SK-N-MC (cell line): Measurements from ENCODE around the gene CLHC1.
"Not testable (repeated sequence)": the region's sequence is repeated elsewhere in the genome, so short reads cannot be mapped to it uniquely, and the experiment has no call there.

Experiments
- DNase-seq: peaks from one replicate; pipeline ENCODE4 v3.0.0-alpha.2; 2011; ENCODE audit warnings: low read depth, low spot score
- H3K27ac ChIP-seq: fragments of 200-600 bp; sonication (generic); 2 replicates; pipeline ENCODE4 v1.5.1; 2016; ENCODE audit warnings: mixed run types
- H3K36me3 ChIP-seq: fragments of 200-600 bp; sonication (generic); 2 replicates; pipeline ENCODE4 v1.6.1; 2017; ENCODE audit warnings: antibody characterized with exemption, low read length, mixed read lengths; ENCODE audit not compliant: insufficient read depth
- H3K4me3 ChIP-seq: fragments of 200-600 bp; sonication (generic); 2 replicates; pipeline ENCODE4 v1.5.1; 2016
- H3K9ac ChIP-seq: fragments of 200-600 bp; sonication (generic); 2 replicates; pipeline ENCODE4 v1.8.0; 2017; ENCODE audit warnings: mixed run types, mixed read lengths; ENCODE audit not compliant: insufficient read length
- H3K9me3 ChIP-seq: fragments of 200-600 bp; sonication (generic); 2 replicates; pipeline ENCODE4 v1.6.1; 2017; ENCODE audit warnings: low read depth, mild to moderate bottlenecking, antibody characterized with exemption, low read length, moderate library complexity, mixed read lengths
- EZH2 ChIP-seq: fragments of 200-600 bp; sonication (generic); IDR thresholded peaks from one replicate; pipeline ENCODE4 v1.6.1; 2017; ENCODE audit warnings: antibody characterized with exemption
- FOXP2 ChIP-seq: optimal IDR thresholded peaks from 2 replicates; pipeline ENCODE3; 2011; ENCODE audit warnings: mild to moderate bottlenecking, moderate library complexity; ENCODE audit not compliant: insufficient read depth; ENCODE audit errors: extremely low read length, control extremely low read depth
- POLR2AphosphoS5 ChIP-seq: IDR thresholded peaks from 2 replicates; pipeline ENCODE4 v1.6.1; 2012; ENCODE audit warnings: mild to moderate bottlenecking, low read depth, low read length, borderline replicate concordance

Gene CLHC1

GRCh38 chr2:55144922-55145820 is 86.9 kb downstream of the CLHC1 start:
- Histone ChIP-seq H3K27ac (no peak overlapping the region), H3K36me3 (no peaks in the 10 kb centered on the region), H3K4me3 (no peak overlapping the region), H3K9ac (no peak overlapping the region), H3K9me3 (no peaks in the 10 kb centered on the region)
- TF ChIP-seq POLR2AphosphoS5 (no peak), EZH2 (no peak), FOXP2 (no peak)
- no peak for DNase-seq

GRCh38 chr2:55143706-55144105 is 88.4 kb downstream of the CLHC1 start:
- not testable (repeated sequence) for H3K9me3 ChIP-seq, H3K9ac ChIP-seq, H3K36me3 ChIP-seq, DNase-seq, H3K27ac ChIP-seq, H3K4me3 ChIP-seq

GRCh38 chr2:55142518-55142917 is 89.6 kb downstream of the CLHC1 start:
- H3K27ac ChIP-seq: no peak overlapping the region

GRCh38 chr2:55141572-55142413 is 90.3 kb downstream of the CLHC1 start:
- Histone ChIP-seq H3K9me3 (no peaks in the 10 kb centered on the region), H3K36me3 (no peaks in the 10 kb centered on the region), H3K4me3 (no peak overlapping the region), H3K27ac (no peak overlapping the region), H3K9ac (no peak overlapping the region)
- TF ChIP-seq EZH2 (no peak), FOXP2 (no peak), POLR2AphosphoS5 (no peak)
- no peak for DNase-seq

More at GRCh38 chr2:55142518-55142917, 89.6 kb downstream of the CLHC1 start:
- TF ChIP-seq EZH2 (no peak), FOXP2 (no peak)
- Histone ChIP-seq H3K36me3 (no peaks in the 10 kb centered on the region), H3K9ac (no peak overlapping the region), H3K9me3 (no peaks in the 10 kb centered on the region), H3K4me3 (no peak overlapping the region)
- no peak for DNase-seq

DNA sequence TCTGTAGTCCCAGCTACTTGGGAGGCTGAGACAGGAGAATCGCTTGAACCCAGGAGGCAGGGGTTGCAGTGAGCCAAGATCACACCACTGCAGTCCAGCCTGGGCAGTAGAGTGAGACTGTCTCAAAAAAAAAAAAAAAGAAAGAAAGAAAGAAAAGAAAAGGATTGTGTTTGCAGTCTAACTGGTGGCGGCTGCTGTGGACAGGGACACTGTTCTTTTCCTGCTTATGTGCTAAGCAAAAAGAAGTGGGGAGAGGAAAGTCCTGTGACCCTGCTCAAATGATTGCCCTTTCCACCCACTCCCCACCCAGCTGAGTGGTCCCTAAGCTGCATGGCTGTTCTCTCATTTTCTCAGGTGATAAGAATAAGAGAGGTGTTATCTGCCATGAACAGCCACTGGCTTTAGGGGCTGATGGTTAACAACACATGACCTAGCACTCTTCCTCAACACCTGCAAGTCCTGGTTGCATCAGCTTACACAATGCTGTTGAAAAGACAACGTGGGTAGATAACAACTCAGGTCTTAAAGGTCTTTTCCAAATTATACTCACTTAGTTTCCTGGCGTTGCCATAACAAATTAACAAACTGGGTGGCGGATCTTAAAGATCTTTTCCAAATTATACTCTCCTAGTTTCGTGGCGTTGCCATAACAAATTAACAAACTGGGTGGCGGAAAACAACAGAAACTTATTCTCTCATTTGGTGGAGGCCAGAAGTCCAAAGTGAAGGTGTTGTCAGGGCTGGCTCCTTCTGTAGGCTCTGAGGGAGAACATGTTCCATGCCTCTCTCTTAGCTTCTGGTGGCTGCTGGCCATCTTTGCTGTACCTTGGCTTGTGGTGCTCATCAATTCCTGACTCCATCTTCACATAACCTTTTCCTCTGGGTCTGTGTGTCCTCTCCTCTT is 91.5 kb downstream of the CLHC1 start:
- H3K27ac ChIP-seq: no peak overlapping the region
- no peak for TF ChIP-seq FOXP2
- TF ChIP-seq EZH2: no peak
- TF ChIP-seq POLR2AphosphoS5: no peak

GRCh38 chr2:55139305-55139704 is 92.8 kb downstream of the CLHC1 start:
- DNase-seq: no peak
- no peak for TF ChIP-seq EZH2
- TF ChIP-seq FOXP2: no peak
- TF ChIP-seq POLR2AphosphoS5: no peak
- Histone ChIP-seq H3K27ac (no peak overlapping the region), H3K9ac (no peak overlapping the region), H3K9me3 (no peaks in the 10 kb centered on the region), H3K36me3 (no peaks in the 10 kb centered on the region), H3K4me3 (no peak overlapping the region)

More for the DNA sequence above, 91.5 kb downstream of the CLHC1 start:
- Histone ChIP-seq H3K9me3 (no peaks in the 10 kb centered on the region), H3K9ac (no peak overlapping the region), H3K36me3 (no peaks in the 10 kb centered on the region), H3K4me3 (no peak overlapping the region)
- no peak for DNase-seq

GRCh38 chr2:55138882-55139229 is 93.2 kb downstream of the CLHC1 start:
- H3K9ac ChIP-seq: no peak overlapping the region
- no peak for DNase-seq
- TF ChIP-seq FOXP2 (no peak), POLR2AphosphoS5 (no peak), EZH2 (no peak)
- H3K9me3 ChIP-seq: no peaks in the 10 kb centered on the region
- no peak overlapping the region for H3K4me3 ChIP-seq
- no peak overlapping the region for H3K27ac ChIP-seq
- H3K36me3 ChIP-seq: no peaks in the 10 kb centered on the region
